GM21390 (cell line): ENCODE results near the gene NEDD9.

Experiments used
- ATAC-seq: cut with Tn5 transposase; IDR thresholded peaks from one replicate; pipeline ENCODE4 v1.9.1; 2021; ENCODE audit not compliant: unreplicated experiment

Gene NEDD9

GRCh38 chr6:11219400-11219834 is 13.1 kb downstream of the NEDD9 start:
- no peak for ATAC-seq

- no peak for ATAC-seq
Observed at GRCh38 chr6:11218538-11219399, 13.7 kb downstream of the NEDD9 start.

GRCh38 chr6:11218102-11218442 is 14.4 kb downstream of the NEDD9 start:
- no peak for ATAC-seq

- peak; percentile 36 for ATAC-seq
Observed at GRCh38 chr6:11217360-11218101, 14.9 kb downstream of the NEDD9 start.

- ATAC-seq, result no peak
Observed at GRCh38 chr6:11215773-11216172, 16.7 kb downstream of the NEDD9 start.

GRCh38 chr6:11214901-11215300 is 17.6 kb downstream of the NEDD9 start:
- no peak for ATAC-seq

GRCh38 chr6:11214084-11214833 is 18.2 kb downstream of the NEDD9 start:
- ATAC-seq, result no peak

GRCh38 chr6:11213422-11214021 is 18.9 kb downstream of the NEDD9 start:
- no peak for ATAC-seq

GRCh38 chr6:11212664-11213063 is 19.8 kb downstream of the NEDD9 start:
- no peak for ATAC-seq

GRCh38 chr6:11211254-11211653 is 21.2 kb downstream of the NEDD9 start:
- ATAC-seq, result no peak

- ATAC-seq, result no peak
Observed at GRCh38 chr6:11210386-11211138, 21.9 kb downstream of the NEDD9 start.

GRCh38 chr6:11209906-11210305 is 22.6 kb downstream of the NEDD9 start:
- no peak for ATAC-seq

- no peak for ATAC-seq
Observed at GRCh38 chr6:11209369-11209768, 23.1 kb downstream of the NEDD9 start.

GRCh38 chr6:11208854-11209253 is 23.6 kb downstream of the NEDD9 start:
- ATAC-seq, result no peak

GRCh38 chr6:11208267-11208666 is 24.2 kb downstream of the NEDD9 start:
- ATAC-seq, result no peak

GRCh38 chr6:11207199-11207968 is 25.1 kb downstream of the NEDD9 start:
- ATAC-seq, result no peak

- ATAC-seq, result no peak
Observed at GRCh38 chr6:11206576-11206975, 25.9 kb downstream of the NEDD9 start.

GRCh38 chr6:11204794-11205366 is 27.6 kb downstream of the NEDD9 start:
- no peak for ATAC-seq

GRCh38 chr6:11204005-11204399 is 28.5 kb downstream of the NEDD9 start:
- ATAC-seq, result no peak
